Measurements from ENCODE around the gene ULK4.

Gene ULK4

GRCh38 chr3:41241800-41242571, 719.9 kb downstream of the ULK4 start:
- DNase-seq, result no peak

DNA sequence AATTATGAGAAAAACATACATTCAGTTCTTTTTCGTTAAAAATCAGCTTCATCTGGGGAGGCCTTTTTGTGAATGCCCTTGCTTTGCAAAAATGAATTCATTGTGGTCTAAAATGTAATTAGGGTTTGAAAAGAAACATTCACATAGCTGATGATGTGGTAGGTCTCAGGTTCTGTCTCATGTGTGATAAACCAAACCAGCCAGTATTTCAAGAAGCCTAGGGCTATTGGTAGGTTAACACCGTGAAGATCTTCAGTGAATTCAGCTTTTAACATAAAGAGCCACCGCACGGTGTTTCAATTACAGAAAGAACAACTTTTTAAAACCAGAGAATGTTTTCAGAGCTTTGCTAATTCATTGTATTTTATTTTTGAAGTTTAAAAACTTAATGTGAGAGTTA, 720.7 kb downstream of the ULK4 start:
- no peak for DNase-seq

GRCh38 chr3:41239587-41239986, 722.3 kb downstream of the ULK4 start:
- DNase-seq, result no peak

DNA sequence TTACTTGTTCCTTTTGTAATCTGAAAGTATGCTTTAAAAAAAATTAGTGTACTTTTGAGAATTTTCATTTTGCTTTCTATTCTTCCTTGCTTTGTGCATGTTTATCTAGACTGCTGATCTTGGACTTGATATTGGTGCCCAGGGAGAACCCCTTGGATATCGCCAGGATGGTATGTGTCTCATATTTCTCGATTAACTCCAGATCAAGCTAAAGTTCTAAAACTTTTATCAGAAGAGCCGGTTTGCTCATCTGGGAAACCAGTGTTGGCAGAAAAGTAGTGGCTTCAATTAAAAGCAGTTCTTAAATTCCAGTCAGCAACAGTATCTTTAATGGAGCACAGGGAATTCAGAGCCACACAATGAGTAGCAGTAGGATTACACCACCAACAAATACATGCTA, 724.0 kb downstream of the ULK4 start:
- no peak for DNase-seq

DNA sequence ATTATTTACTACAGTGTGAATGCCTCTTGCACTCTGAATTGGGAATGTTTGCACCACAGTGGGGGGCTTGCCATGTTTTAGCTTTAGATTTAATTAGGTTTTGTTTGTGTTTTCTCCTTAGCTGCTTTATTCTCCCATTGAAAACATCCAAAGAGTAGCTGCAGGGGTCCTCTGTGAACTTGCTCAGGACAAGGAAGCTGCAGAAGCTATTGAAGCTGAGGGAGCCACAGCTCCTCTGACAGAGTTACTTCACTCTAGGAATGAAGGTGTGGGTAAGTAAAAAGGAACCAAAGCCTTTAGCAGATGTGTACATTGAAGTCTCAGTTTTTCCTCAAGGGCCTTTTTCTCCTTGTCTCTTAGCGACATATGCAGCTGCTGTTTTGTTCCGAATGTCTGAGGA, 725.7 kb downstream of the ULK4 start:
- no peak for DNase-seq

DNA sequence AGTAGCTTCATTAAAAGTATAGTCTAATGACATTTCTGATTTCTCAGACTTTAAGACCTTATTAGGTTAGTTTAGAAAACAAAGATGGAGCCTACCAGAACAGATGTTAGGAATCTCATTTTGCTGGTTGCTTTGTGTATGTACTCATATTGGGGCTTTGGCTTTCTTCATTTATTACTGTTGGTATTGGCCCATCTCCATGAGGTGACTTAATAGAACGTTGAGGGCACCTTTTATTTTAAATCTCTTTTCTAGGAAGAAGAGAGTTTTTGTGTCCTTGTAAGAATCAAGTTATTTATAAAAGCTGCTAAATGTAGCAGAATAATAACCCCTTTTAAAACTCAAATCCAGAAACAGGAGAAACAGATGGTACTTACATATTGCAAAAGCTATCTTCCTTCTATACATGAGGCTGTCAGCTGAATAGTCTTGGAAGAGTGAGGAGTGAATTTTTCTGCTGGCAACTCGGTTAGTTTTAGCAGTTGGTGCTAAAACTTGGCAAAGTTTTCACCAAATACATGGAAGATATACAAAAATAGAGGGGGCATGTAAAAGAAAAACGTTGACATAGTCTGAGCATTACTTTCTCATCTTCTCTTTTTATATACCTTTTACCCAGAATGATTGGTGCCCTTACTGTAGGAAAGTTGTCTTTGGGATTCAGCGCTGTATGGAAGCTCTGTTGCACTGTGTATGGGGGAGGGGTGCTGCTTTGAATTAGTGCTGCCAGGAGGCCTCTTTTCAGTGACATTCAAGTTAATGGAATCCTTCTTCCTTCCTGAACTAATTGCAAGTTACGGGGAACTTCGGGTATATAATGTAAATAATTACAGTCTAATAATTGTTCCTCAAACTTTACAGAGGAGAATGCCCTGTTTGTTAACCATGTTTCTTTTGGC, 726.8 kb downstream of the ULK4 start:
- DNase-seq, result no peak

- DNase-seq, result no peak
Measured at GRCh38 chr3:41224120-41224806, 737.6 kb downstream of the ULK4 start.

DNA sequence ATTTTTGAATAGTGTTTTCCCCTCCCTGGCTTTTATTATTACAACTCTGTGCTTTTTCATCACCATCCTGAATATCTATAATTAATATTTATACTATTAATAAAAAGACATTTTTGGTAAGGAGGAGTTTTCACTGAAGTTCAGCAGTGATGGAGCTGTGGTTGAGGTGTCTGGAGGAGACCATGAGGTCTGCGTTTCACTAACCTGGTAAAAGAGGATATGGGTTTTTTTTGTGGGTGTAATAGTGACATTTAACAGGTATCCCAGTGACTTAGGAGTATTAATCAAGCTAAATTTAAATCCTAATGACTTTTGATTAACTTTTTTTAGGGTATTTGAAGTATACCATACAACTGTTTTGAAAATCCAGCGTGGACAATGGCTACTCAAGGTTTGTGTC, 738.2 kb downstream of the ULK4 start:
- DNase-seq, result no peak

- no peak for DNase-seq
Measured at GRCh38 chr3:41223078-41223477, 738.8 kb downstream of the ULK4 start.

GRCh38 chr3:41222501-41222900, 739.4 kb downstream of the ULK4 start:
- no peak for DNase-seq

DNA sequence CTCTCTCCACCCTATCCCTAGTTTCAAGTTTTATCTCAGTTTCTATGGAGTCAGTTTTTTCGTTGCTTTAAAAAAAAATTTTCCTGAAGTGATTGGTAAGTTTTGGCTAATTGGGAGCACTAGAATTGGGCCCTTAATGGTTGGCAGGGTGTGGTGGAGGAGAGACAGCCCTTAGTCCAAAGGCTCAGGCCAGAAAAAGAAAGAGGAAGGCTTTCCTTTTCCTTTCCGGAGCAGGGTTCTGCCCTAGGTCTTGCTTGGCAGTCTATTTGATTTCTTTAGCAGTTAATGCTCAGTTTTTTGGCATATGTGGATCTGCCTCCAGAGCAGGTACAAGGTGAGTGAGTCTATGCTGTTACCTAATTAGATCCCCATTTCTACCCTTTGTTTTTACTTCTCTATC, 739.9 kb downstream of the ULK4 start:
- DNase-seq, result no peak

DNA sequence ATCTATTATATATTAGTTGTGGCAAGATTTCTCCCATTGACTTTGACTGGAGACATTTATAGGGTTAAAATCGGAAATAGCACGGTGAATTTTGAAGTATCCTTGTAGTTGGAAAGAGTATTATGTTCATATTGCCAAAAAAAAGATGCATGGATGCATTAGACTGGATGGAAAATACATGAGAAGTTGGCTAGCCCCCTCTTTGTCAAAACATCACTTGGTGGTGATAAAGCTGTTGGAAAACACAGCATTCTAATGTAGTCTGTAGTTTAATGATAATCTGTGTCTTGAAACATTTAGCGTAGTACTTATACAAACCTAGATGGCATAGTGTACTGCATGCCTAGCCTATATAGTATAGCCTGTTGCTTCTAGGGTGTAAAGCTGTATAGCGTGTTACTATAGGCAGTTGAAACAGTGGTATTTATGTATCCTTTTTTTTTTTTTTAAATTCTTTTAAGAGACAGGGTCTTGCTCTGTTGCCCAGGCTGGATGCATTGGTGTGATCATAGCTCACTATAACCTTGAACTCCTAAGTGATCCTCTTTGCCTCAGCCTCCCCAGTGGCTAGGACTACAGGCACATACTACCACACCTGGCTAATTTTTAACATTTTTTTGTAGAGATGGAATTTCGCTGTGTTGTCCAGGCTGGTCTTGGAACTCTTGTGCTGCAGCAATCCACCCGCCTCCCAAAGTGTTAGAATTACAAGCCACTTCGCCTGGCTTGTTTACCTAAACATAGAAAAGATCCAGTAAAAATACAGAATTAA, 740.8 kb downstream of the ULK4 start:
- DNase-seq, result no peak

DNA sequence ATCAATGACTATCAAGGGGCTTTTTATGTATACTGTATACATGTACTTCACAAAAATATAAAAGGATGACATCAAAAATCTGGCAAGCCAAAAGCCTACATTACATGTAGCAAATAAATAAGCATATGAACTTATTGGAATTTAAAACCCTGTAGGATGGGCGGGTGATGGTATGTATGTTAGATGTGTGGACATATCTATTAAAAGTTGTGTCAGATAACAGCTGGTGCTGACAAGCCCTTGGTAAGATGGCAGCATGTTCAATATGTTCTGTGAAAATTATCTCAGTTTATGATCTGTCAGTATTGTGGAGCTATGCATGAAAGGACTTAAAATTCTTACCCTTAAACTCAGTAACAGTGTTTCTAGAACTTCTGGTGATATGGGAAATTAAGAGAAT, 742.5 kb downstream of the ULK4 start:
- no peak for DNase-seq

- no peak for DNase-seq
Measured at GRCh38 chr3:41216993-41217392, 744.9 kb downstream of the ULK4 start.

DNA sequence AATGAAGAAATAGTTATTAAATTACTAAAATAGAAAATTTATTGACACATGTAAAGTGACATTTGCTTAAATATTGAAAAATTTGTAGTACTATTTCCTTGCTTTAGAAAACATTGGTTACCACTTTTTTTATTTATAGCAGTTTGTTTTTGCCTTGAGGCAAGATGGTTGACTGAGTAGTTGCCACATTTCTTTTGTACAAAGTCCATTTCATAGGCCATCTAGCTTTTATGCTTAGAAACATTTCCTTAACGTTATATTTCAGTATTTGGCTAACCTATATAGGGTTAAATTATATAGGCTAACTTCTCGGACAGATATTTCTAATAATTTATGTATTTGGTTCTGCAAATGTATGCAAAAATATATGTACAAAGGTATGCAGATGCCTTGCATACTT, 745.5 kb downstream of the ULK4 start:
- DNase-seq, result no peak

GRCh38 chr3:41213588-41213987, 748.3 kb downstream of the ULK4 start:
- no peak for DNase-seq

DNA sequence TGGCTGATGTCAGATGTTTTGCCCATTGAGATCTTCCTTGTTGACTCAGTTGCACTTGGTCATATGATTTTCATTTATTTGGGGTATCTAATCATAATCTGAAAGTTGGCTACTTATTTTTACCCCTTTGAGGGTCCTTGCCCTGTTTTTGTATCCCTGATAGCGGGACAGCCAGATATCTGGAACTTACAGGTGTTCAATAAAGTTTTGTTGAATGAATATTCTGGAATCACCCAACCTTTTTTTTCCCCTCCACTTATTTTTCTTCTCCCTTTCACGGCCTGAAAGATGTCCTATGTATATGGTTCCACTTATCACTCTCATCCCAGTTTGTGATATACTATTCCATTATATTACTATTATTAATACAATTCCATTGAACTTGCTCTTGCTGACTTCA, 749.8 kb downstream of the ULK4 start:
- no peak for DNase-seq

- no peak for DNase-seq
Measured at GRCh38 chr3:41210966-41211365, 750.9 kb downstream of the ULK4 start.

- no peak for DNase-seq
Measured at GRCh38 chr3:41209646-41210045, 752.3 kb downstream of the ULK4 start.

DNA sequence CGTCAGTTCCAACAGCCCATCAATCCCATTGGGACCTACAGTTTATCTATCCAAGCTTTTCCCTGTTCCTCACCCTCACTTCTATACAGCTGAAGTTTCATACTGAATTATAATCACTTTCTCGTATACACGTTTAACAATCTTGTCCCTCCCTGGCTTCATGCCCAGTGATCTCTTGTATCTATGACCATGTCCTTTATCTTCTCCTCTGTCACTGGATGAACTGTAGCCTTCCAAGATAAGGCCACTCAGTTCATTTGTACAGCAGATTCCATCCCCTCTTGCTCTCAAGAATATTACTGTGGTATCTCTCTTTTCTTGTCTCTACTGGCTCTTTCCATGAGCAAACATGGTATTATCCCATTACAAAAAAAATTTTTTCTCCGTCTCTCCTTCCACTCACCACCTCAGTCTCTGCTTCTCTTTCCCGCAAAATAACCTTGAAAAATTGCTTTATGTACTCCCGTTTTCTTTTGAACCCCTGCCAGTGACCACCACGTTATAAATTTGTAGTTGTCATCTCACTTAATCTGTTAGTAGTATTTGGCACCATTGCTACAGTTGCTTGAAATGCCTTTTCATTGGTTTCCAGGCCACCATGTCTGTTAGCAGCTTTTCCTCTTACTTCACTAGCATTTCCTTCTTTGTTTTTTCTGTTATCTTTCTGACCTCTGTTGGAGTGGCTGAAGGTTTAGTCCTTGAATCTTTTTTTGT, 753.2 kb downstream of the ULK4 start:
- DNase-seq, result no peak

DNA sequence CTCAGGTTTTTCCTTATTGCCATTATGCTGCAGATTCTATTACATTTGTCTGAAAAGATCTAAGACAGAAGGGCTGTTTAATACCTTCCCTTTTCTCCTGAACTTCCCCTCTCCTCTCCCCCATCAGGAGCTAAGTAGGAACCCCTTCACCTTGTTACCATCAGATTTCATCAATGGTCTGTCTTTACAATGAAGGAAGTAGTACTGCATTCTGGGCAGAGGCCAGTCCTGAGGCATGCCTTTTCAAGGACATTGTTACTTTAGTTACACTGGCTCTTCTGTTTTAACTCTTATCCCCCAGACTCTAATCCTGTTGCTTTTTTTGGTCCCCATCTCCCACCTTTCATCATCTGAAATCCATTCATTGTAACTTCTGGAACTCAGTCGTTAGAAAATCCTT, 754.5 kb downstream of the ULK4 start:
- no peak for DNase-seq

GRCh38 chr3:41205591-41205990, 756.3 kb downstream of the ULK4 start:
- DNase-seq, result no peak
